PC-9 (cell line): ENCODE data around the gene ARHGAP24.

Experiments
- EZH2 ChIP-seq: fragments of 200-600 bp; sonication (generic); IDR thresholded peaks from 2 replicates; pipeline ENCODE4 v1.8.0; 2017; ENCODE audit warnings: antibody characterized with exemption, low read depth
- TF ChIP-seq, protein P1 (sequence below): fragments of 200-600 bp; sonication (generic); conservative IDR thresholded peaks from 2 replicates; pipeline ENCODE4 v1.6.1; 2017; ENCODE audit warnings: mixed run types, antibody characterized with exemption, mild to moderate bottlenecking, moderate library complexity

GRCh38 chr4:85644061-85644460, 169.1 kb downstream of the ARHGAP24 start:
- no peak for TF ChIP-seq EZH2
- TF ChIP-seq, protein P1, sequence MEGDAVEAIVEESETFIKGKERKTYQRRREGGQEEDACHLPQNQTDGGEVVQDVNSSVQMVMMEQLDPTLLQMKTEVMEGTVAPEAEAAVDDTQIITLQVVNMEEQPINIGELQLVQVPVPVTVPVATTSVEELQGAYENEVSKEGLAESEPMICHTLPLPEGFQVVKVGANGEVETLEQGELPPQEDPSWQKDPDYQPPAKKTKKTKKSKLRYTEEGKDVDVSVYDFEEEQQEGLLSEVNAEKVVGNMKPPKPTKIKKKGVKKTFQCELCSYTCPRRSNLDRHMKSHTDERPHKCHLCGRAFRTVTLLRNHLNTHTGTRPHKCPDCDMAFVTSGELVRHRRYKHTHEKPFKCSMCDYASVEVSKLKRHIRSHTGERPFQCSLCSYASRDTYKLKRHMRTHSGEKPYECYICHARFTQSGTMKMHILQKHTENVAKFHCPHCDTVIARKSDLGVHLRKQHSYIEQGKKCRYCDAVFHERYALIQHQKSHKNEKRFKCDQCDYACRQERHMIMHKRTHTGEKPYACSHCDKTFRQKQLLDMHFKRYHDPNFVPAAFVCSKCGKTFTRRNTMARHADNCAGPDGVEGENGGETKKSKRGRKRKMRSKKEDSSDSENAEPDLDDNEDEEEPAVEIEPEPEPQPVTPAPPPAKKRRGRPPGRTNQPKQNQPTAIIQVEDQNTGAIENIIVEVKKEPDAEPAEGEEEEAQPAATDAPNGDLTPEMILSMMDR, result no peak
